GM19035 (cell line): ENCODE measurements around the gene GPX4.
A peak's percentile ranks its signal among the peaks of the same experiment; 100 is the strongest.

ENCODE experiments used
- ATAC-seq: cut with Tn5 transposase; IDR thresholded peaks from one replicate; pipeline ENCODE4 v1.9.1; 2021; ENCODE audit not compliant: unreplicated experiment

The GPX4 gene

GRCh38 chr19:1068009-1069001, 35.5 kb upstream of the GPX4 start:
- no peak for ATAC-seq

DNA sequence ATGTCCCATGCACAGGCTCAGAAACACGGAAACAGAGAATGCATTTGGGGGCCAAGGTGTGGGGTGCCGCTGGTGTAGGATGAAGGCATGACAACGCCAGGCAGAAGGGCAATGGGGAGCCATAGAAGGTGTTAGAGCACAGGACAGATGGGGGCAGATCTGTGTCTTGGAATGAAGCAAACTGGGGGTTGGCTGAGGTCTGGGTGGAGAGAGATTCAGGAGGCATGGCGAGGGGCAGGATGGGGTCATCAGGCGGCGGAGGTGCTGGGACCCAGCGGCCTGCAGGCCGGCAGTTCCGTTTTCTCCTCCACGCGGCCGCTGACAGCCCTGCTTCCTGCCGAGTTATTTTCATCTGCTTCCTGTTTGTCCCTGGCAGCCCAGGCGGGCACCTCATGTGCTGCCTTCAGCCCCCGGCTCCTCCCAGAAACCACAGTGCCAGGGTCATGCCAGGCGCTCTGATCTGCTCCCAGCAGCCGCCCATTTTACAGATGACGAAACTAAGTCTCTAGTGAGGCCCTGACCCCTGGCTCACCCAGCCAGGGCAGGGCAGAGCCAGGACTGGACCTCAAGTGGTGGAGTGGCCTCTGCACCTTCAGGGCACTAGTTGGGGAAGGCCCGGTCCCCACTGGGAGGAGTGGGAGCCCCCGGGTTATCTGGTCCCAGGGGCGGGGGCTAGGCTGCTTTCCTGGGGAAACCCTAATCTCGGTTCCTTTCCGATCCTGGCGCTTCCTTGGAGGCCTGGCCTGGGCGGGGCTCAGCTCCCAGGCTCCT, 34.6 kb upstream of the GPX4 start:
- ATAC-seq, result no peak

DNA sequence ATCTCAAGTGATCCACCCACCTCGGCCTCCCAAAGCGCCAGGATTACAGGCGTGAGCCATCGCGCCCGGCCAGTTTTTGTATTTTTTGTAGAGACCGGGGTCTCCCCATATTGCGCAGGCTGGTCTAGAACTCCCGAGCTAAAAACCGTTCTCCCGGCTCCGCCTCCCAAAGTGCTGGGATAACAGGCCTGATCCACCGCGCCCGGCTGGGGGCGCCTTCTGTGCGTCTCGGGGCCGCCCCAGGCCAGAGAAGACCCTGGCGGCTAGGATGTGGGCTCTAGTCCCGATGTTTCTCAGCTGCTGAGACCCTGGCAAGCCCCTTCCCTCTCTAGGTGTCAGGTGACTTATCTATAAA, 33.2 kb upstream of the GPX4 start:
- no peak for ATAC-seq

GRCh38 chr19:1070931-1071791, 32.6 kb upstream of the GPX4 start:
- no peak for ATAC-seq

DNA sequence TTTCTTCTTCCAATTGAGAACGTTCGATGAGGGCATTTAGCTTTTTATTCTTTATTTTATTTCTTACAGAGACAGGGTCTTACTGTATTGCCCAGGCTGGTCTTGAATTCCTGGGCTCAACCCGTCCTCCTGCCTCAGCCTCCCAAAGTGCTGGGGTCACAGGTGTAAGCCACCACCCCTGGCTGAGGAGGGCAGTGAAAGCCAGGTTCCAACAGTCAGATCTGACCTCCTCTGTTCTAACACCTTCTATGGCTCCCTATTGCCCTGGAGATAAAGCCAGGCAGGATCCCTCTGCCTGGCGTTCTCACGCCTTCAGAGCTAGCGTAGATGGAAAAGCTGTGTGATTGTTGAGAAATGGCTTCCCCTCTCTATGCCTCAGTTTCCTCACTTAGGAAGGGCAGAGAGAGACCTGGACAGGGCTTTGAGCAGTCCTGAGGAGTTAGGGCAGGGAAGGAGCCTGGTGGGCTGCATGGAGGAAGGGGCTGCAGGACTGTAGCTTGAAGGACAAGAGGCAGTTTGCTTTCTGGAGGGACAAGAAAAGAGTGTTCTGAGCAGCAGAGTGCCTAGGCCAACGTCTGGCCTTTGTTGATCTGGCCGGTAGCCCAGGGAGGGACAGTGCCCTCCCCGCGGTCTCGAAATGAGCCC, 31.3 kb upstream of the GPX4 start:
- ATAC-seq, result no peak

GRCh38 chr19:1073063-1073955, 30.5 kb upstream of the GPX4 start:
- no peak for ATAC-seq

DNA sequence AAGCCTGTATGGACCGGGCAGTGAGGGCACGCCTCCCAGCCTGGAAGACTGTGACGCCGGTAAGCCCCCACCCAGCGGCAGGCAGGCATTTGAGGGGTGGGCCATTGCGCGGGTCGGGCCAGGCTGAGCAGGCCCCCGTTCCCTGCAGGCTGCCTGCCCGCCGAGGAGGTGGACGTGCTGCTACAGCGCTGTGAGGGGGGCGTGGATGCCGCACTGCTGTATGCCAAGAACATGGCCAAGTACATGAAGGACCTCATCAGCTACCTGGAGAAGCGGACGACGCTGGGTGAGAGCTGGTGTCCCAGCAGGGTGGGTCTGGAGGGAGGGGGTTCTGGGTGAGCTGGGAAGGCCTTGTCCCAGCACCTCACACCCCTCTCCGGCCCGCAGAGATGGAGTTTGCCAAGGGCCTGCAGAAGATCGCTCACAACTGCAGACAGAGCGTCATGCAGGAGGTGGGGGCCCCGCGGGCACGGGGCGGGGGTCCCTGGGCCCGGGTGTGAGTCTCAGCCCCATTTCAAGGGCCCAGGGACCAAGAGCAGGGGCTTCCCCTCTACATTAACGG, 29.8 kb upstream of the GPX4 start:
- no peak for ATAC-seq

DNA sequence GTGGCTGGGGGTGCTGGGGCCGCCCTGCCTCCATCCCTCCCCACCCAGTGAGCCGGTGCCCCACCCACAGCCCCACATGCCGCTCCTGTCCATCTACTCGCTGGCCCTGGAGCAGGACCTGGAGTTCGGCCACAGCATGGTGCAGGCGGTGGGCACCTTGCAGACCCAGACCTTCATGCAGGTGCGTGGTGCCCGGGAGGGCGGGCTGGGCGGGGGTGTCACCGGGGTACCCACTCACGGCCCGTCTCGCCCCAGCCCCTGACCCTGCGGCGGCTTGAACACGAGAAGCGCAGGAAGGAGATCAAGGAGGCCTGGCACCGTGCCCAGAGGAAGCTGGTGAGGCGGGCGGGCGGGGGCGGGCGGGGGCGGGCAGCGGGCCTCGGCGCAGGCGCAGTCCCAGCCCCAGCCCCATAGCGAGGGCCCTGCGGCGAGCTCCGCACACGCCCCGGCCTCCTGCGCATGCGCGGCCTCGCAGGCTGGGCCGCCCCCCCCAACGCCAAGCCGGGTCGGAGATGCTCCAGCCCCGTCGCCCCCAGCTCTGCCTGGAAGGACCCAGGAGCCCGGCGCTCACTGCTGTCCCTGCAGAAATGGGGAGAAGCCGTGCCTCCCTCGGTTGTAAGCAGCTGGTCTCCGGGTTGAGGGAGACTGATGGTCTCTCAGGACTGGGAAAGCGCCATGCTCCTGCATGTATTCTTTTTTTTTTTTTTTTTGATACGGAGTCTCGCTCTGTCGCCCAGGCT, 29.1 kb upstream of the GPX4 start:
- ATAC-seq, result peak; percentile 52

DNA sequence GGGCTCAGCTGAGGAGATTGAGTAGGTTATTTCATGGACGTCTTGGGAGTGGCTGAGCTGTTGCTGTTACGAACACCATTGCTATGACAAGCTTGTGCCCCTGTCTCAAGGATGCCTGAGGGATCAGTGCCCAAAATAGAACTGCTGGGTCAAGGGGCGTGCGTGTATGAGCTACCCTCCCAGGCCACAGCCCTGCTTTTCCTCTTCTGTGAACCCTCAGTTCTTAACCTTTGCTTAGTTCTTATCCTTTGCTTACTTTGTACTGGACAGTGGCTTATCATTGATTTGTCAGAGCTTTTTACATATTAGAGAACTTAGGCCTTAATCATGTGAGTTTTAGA, 27.8 kb upstream of the GPX4 start:
- ATAC-seq, result no peak

DNA sequence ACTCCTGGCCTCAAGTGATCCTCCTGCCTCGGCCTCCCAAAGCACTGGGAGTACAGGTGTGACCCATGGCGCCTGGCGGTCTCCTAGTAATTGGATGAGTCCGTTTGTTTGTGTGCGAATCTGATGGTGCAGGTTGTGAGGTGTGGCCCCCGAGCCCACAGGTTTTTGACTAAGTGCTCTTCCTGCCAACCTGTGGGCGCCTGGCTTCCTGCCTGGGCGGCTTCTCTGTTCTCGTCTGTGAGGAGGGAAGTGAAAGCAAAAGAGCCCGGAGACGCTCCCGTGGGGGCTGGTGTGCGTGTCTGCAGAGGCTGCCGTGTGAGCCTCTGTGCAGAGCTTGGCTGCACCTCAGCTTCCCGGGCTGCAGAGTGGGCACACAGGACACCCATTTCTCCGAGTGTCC, 26.8 kb upstream of the GPX4 start:
- ATAC-seq, result peak; percentile 54

- no peak for ATAC-seq
Observed at GRCh38 chr19:1079566-1080111, 24.2 kb upstream of the GPX4 start.

GRCh38 chr19:1080360-1081161, 23.2 kb upstream of the GPX4 start:
- no peak for ATAC-seq

GRCh38 chr19:1081301-1082164, 22.3 kb upstream of the GPX4 start:
- no peak for ATAC-seq

- no peak for ATAC-seq
Observed at GRCh38 chr19:1082165-1082927, 21.4 kb upstream of the GPX4 start.

DNA sequence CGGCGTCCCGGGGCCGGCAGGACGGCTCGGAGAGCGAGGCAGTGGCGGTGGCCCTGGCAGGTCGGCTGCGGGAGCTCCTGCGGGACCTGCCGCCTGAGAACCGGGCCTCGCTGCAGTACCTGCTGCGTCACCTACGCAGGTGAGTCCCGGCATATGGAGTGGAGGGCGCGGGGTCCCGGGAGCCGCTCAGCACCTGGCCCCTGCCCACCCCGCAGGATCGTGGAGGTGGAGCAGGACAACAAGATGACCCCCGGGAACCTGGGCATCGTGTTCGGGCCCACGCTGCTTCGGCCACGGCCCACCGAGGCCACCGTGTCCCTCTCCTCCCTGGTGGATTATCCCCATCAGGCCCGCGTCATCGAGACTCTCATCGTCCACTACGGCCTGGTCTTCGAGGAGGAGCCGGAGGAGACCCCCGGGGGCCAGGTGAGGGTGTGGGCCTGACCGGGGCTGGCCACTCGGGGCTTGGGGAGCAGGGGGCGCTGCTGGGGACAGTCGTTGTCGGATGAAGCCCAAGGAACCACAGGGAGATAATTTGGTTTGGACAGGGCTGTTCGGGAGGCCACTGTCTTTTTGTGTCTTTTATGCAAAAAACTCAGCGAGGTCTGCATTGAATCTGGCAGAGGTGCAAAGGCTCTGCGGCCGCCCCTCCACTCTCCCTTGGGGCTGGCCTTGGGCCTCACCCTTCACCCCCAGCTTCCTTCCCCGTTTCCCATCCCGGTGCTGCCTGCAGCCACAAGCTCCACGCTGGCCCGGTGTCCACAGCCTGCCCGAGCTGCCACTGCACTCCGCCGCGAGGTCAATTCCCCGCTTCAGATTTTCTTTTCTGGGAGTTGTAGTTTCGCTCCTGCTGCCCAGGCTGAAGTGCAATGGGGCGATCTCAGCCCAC, 20.6 kb upstream of the GPX4 start:
- ATAC-seq, result no peak
